Esophagus muscularis mucosa (tissue), 4 donors: Measurements from ENCODE around the gene RBP4. TPM values are rescaled to one million over a fixed set of nuclear protein-coding genes. Genes with fewer than 3 reads are reported as not detected.

Source experiments
- DNase-seq: peaks from one replicate; pipeline ENCODE4 v3.0.0-alpha.2; 2017; ENCODE audit errors: extremely low spot score
- H3K27ac ChIP-seq, 4 donors: fragments of 200-600 bp; sonication (generic); replicated peaks in 1 of 4; 1 replicate in 3 of 4; 2 replicates in 1 of 4; pipeline ENCODE4 v1.5.1; 2016 to 2019; ENCODE audit warnings: mild to moderate bottlenecking in 1 of 4
- H3K27me3 ChIP-seq, 4 donors: fragments of 200-600 bp; sonication (generic); one replicate each; pipeline versions ENCODE4 v1.5.1 to v1.6.0; 2016 to 2019
- H3K36me3 ChIP-seq, 4 donors: fragments of 200-600 bp; sonication (generic); one replicate each; pipeline ENCODE4 v1.5.1; 2016 to 2019
- H3K4me1 ChIP-seq, 4 donors: fragments of 200-600 bp; sonication (generic); one replicate each; pipeline ENCODE4 v1.5.1; 2016 to 2019
- H3K4me3 ChIP-seq, 4 donors: fragments of 200-600 bp; sonication (generic); 1 replicate in 2 of 4; 2 replicates in 2 of 4; pipeline ENCODE4 v1.5.1; 2016 to 2019; ENCODE audit warnings: mild to moderate bottlenecking in 4 of 4, moderate library complexity in 1 of 4
- H3K9me3 ChIP-seq, 4 donors: fragments of 200-600 bp; sonication (generic); 1 replicate in 3 of 4; 2 replicates in 1 of 4; pipeline ENCODE4 v1.5.1; 2016 to 2019
- EP300 ChIP-seq: sonication (generic); formaldehyde crosslinking; IDR thresholded peaks from one replicate; pipeline ENCODE4 v1.6.1; 2017; ENCODE audit warnings: antibody characterized with exemption
- POLR2A ChIP-seq: fragments of 450-650 bp; IDR thresholded peaks from one replicate; pipeline ENCODE4 v1.6.1; 2017; ENCODE audit warnings: antibody characterized with exemption, moderate library complexity, mild to moderate bottlenecking, low read depth
- POLR2AphosphoS5 ChIP-seq, 2 donors: sonication (generic); formaldehyde crosslinking; IDR thresholded peaks; one replicate each; pipeline ENCODE4 v1.6.1; 2017; ENCODE audit warnings: antibody characterized with exemption in 2 of 2
- WGBS: methylation state at CpG from one replicate; pipeline ENCODE4 v1.1.5; 2018; 5-methylcytosine and 5-hydroxymethylcytosine counted together
- intact Hi-C: fragments of 100-400 bp; cut with DNase I; formaldehyde crosslinking; loops from one replicate; pipeline ENCODE4 v1.15.1; 2023
- total RNA-seq, 4 donors: library from RNA; depleted of rRNA; stranded (reverse); fragments of >200 nt; gene quantifications; one replicate each; pipeline versions ENCODE4 v1.1.0 to v1.2.1, GENCODE V29; 2016
- TF ChIP-seq, protein P1 (sequence below), 3 experiments: fragments of 200-600 bp in 2 of 3; fragments of 450-650 bp in 1 of 3; sonication (generic) in 2 of 3; IDR thresholded peaks; one replicate each; pipeline ENCODE4 v1.5.1; 2017 to 2019; ENCODE audit warnings: antibody characterized with exemption in 3 of 3, mild to moderate bottlenecking in 2 of 3, moderate library complexity in 1 of 3

The RBP4 gene
- total RNA-seq, 4 donors from 2014 or later, result 0.83 to 2.0 (median 0.99) TPM; not detected in 1

DNA sequence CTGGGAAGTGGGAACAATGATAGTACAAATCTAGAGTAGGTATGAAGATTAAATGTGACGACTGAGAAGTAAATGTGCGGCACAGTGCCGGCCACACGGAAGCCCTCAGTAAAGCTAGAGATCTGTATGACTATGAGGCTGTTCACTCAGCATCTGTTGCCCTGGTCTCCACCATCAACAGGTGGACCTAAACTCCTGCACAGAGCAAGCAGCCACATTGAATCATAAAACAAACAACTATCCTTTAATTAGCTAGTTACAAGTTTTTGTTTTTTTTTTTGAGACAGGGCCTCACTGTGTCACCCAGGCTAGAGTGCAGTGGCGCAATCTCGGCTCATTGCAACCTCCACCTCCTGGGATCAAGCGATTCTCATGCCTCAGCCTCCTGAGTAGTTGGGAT lies 16.6 kb downstream of the RBP4 start:
- Histone ChIP-seq H3K4me1 (no peaks in the 10 kb centered on the region), H3K36me3 (no peaks in the 10 kb centered on the region), H3K9me3 (peaks cover 0 to 7% (median 5%) of the 10 kb centered on the region in 4 donors), H3K27ac (no peak overlapping the region), H3K4me3 (no peak overlapping the region), H3K27me3 (peaks cover 0 to 8% (median 0%) of the 10 kb centered on the region in 4 donors)
- TF ChIP-seq POLR2A (no peak), POLR2AphosphoS5 (IDR thresholded peaks at IDR 0.05) (no peak), EP300 (no peak)
- TF ChIP-seq, protein P1, sequence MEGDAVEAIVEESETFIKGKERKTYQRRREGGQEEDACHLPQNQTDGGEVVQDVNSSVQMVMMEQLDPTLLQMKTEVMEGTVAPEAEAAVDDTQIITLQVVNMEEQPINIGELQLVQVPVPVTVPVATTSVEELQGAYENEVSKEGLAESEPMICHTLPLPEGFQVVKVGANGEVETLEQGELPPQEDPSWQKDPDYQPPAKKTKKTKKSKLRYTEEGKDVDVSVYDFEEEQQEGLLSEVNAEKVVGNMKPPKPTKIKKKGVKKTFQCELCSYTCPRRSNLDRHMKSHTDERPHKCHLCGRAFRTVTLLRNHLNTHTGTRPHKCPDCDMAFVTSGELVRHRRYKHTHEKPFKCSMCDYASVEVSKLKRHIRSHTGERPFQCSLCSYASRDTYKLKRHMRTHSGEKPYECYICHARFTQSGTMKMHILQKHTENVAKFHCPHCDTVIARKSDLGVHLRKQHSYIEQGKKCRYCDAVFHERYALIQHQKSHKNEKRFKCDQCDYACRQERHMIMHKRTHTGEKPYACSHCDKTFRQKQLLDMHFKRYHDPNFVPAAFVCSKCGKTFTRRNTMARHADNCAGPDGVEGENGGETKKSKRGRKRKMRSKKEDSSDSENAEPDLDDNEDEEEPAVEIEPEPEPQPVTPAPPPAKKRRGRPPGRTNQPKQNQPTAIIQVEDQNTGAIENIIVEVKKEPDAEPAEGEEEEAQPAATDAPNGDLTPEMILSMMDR (IDR thresholded peaks at IDR 0.05), result no peak
- DNase-seq, result no peak
- 95% methylated on average over 7 of the region's 7 CpGs for WGBS
- intact Hi-C loops, result no loop called here

GRCh38 chr10:93580828-93581227 lies 20.2 kb downstream of the RBP4 start:
- WGBS, result 30% methylated on average over 6 of the region's 6 CpGs
- Histone ChIP-seq H3K9me3 (peaks cover 0 to 7% (median 5%) of the 10 kb centered on the region in 4 donors), H3K27ac (no peak overlapping the region), H3K36me3 (no peaks in the 10 kb centered on the region), H3K4me1 (no peaks in the 10 kb centered on the region), H3K4me3 (no peak overlapping the region), H3K27me3 (peaks cover 0 to 12% (median 0%) of the 10 kb centered on the region in 4 donors)
- TF ChIP-seq POLR2A, result no peak
- intact Hi-C loops, result no loop called here
- DNase-seq, result no peak

- Histone ChIP-seq H3K27me3 (peaks cover 0 to 12% (median 0%) of the 10 kb centered on the region in 4 donors), H3K4me1 (no peaks in the 10 kb centered on the region), H3K36me3 (no peaks in the 10 kb centered on the region), H3K27ac (no peak overlapping the region), H3K9me3 (peaks cover 0 to 7% (median 5%) of the 10 kb centered on the region in 4 donors), H3K4me3 (no peak overlapping the region)
- no peak for DNase-seq
- intact Hi-C loops, result no loop called here
- 85% methylated on average over 3 of the region's 3 CpGs for WGBS
- no peak for TF ChIP-seq EP300
- TF ChIP-seq POLR2A, result no peak
- TF ChIP-seq, protein P1 (IDR thresholded peaks at IDR 0.05), result no peak
- no peak for TF ChIP-seq POLR2AphosphoS5 (IDR thresholded peaks at IDR 0.05)
Observed at GRCh38 chr10:93579985-93580711, 20.9 kb downstream of the RBP4 start.

- Histone ChIP-seq H3K27me3 (peaks cover 0 to 12% (median 0%) of the 10 kb centered on the region in 4 donors), H3K4me1 (no peaks in the 10 kb centered on the region), H3K9me3 (peaks cover 0 to 7% (median 5%) of the 10 kb centered on the region in 4 donors), H3K36me3 (no peaks in the 10 kb centered on the region), H3K4me3 (no peak overlapping the region), H3K27ac (no peak overlapping the region)
- no peak for DNase-seq
- 85% methylated on average over 7 of the region's 7 CpGs for WGBS
- intact Hi-C loops, result no loop called here
- TF ChIP-seq, protein P1 (IDR thresholded peaks at IDR 0.05), result no peak
- no peak for TF ChIP-seq POLR2A
- no peak for TF ChIP-seq EP300
- TF ChIP-seq POLR2AphosphoS5 (IDR thresholded peaks at IDR 0.05), result no peak
Observed at GRCh38 chr10:93579089-93579488, 21.9 kb downstream of the RBP4 start.

DNA sequence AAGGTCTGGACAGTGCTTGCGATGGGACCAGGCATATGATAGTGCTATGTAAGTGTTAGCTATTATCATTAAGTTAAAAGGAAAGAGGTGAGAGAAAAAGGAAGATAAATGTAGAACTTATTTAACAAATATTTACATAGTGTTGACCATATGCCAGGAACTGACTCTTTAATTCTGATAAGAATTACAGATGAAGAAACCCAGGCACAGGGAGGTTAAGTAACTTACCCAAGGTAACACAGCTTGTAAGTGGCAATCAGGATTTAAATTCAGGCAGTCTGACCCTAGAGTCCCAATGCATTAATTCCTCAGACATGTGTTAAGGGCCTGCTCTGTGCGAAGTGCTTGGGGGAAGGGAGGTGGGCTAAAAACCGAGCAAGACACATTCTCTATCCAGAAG lies 23.5 kb downstream of the RBP4 start:
- TF ChIP-seq POLR2AphosphoS5 (IDR thresholded peaks at IDR 0.05) (no peak), POLR2A (no peak), EP300 (no peak)
- TF ChIP-seq, protein P1 (IDR thresholded peaks at IDR 0.05), result no peak
- Histone ChIP-seq H3K27me3 (peaks cover 0 to 12% (median 0%) of the 10 kb centered on the region in 4 donors), H3K4me3 (no peak overlapping the region), H3K4me1 (peaks cover 0 to 7% (median 3%) of the 10 kb centered on the region in 4 donors), H3K27ac (no peak overlapping the region), H3K9me3 (peaks cover 0 to 7% (median 5%) of the 10 kb centered on the region in 4 donors), H3K36me3 (no peaks in the 10 kb centered on the region)
- no peak for DNase-seq
- WGBS, result 92% methylated on average over 3 of the region's 3 CpGs
- intact Hi-C loops, result no loop called here
